H1 (cell line): Measurements from ENCODE around the gene SPTLC3. TPM values are rescaled to one million over a fixed set of nuclear protein-coding genes. Genes with fewer than 3 reads are reported as not detected.

Source experiments
- CTCF ChIA-PET: fragments of 300-600 bp; sonication (Branson Sonifier 250); formaldehyde crosslinking; loops from one replicate; lab custom pipeline; 2021; ENCODE audit not compliant: partially characterized antibody; lab: Charles Lee
- POLR2A ChIA-PET: fragments of 300-600 bp; sonication (Branson Sonifier 250); formaldehyde crosslinking; loops from one replicate; lab custom pipeline; 2021; ENCODE audit warnings: inconsistent platforms; ENCODE audit not compliant: partially characterized antibody; lab: Charles Lee
- DNase-seq, 2 experiments: peaks; one replicate each; pipeline versions ENCODE4 v3.0.0 to v3.0.0-alpha.2; 2010 to 2022; ENCODE audit warnings: low spot score in 2 of 2, low read depth in 1 of 2, mixed read lengths in 1 of 2
- FAIRE-seq: peaks from 2 replicates; lab custom pipeline; 2011; peaks lifted over from hg19 to GRCh38; lab: Jason Lieb, UNC
- H2AFZ ChIP-seq: 2 replicates; pipeline ENCODE4 v1.8.1; 2012; ENCODE audit warnings: low read length, inconsistent platforms
- H2AK5ac ChIP-seq: 2 replicates; pipeline ENCODE4 v1.6.1; 2013; ENCODE audit warnings: low read depth, low read length
- H2BK120ac ChIP-seq: replicated peaks from 2 replicates; pipeline ENCODE3; 2013; ENCODE audit warnings: low read depth, low read length, inconsistent platforms
- H2BK12ac ChIP-seq: 2 replicates; pipeline ENCODE4 v1.6.1; 2013; ENCODE audit warnings: low read depth, low read length
- H2BK15ac ChIP-seq: 2 replicates; pipeline ENCODE4 v1.6.1; 2013; ENCODE audit warnings: low read length
- H2BK20ac ChIP-seq: 2 replicates; pipeline ENCODE4 v1.6.1; 2013; ENCODE audit warnings: low read length
- H2BK5ac ChIP-seq: 2 replicates; pipeline ENCODE4 v1.6.1; 2013; ENCODE audit warnings: low read depth, low read length
- H3K14ac ChIP-seq: 2 replicates; pipeline ENCODE4 v1.6.1; 2013; ENCODE audit warnings: inconsistent platforms; ENCODE audit not compliant: insufficient read length
- H3K18ac ChIP-seq: 2 replicates; pipeline ENCODE4 v1.6.1; 2013; ENCODE audit warnings: low read length; ENCODE audit errors: extremely low read depth
- H3K23ac ChIP-seq: 2 replicates; pipeline ENCODE4 v1.6.1; 2013; ENCODE audit warnings: inconsistent platforms; ENCODE audit not compliant: insufficient read length
- H3K23me2 ChIP-seq: 2 replicates; pipeline ENCODE4 v1.6.1; 2013; ENCODE audit warnings: low read depth, low read length
- H3K27ac ChIP-seq: 2 replicates; pipeline ENCODE4 v1.6.1; 2011; ENCODE audit warnings: low read depth, low read length, inconsistent platforms
- H3K27me3 ChIP-seq, 4 experiments: replicated peaks in 1 of 4; 1 replicate in 1 of 4; 2 replicates in 3 of 4; pipeline versions ENCODE4 v1.6.1 to v1.8.1; 2011 to 2013; ENCODE audit warnings: low read length in 3 of 4, mild to moderate bottlenecking in 3 of 4, inconsistent platforms in 2 of 4, mixed read lengths in 2 of 4, moderate library complexity in 1 of 4; ENCODE audit not compliant: control insufficient read depth in 3 of 4, insufficient read depth in 3 of 4; ENCODE audit errors: extremely low read depth in 1 of 4
- H3K36me3 ChIP-seq, 4 experiments: 2 replicates each; pipeline versions ENCODE4 v1.6.1 to v1.8.1; 2011 to 2013; ENCODE audit warnings: mild to moderate bottlenecking in 4 of 4, low read length in 3 of 4, moderate library complexity in 2 of 4, control low read depth in 1 of 4, inconsistent platforms in 1 of 4; ENCODE audit not compliant: insufficient read depth in 4 of 4, control insufficient read depth in 2 of 4
- H3K4ac ChIP-seq: replicated peaks from 2 replicates; pipeline ENCODE3; 2013; ENCODE audit warnings: low read length, low read depth, mixed read lengths, inconsistent platforms; ENCODE audit not compliant: insufficient read length
- H3K4me1 ChIP-seq, 4 experiments: replicated peaks in 1 of 4; 1 replicate in 1 of 4; 2 replicates in 3 of 4; pipeline versions ENCODE4 v1.6.1 to v1.8.1; 2011 to 2013; ENCODE audit warnings: low read length in 3 of 4, inconsistent platforms in 2 of 4, mixed read lengths in 1 of 4; ENCODE audit not compliant: insufficient read depth in 4 of 4, control insufficient read depth in 3 of 4
- H3K4me2 ChIP-seq, 2 experiments: 2 replicates each; pipeline versions ENCODE4 v1.6.1 to v1.8.1; 2011 to 2013; ENCODE audit warnings: low read depth in 2 of 2, low read length in 2 of 2, control low read depth in 1 of 2, inconsistent platforms in 1 of 2, mild to moderate bottlenecking in 1 of 2; ENCODE audit not compliant: insufficient read depth in 1 of 2
- H3K4me3 ChIP-seq, 4 experiments: fragments of 200-600, 300-600 bp in 1 of 4; sonication (generic), shearing (Covaris generic), sonication (Bioruptor Twin) in 1 of 4; 2 replicates each; pipeline versions ENCODE4 v1.5.1 to v1.8.1; 2011 to 2016; ENCODE audit warnings: low read length in 4 of 4, low read depth in 3 of 4, control low read depth in 2 of 4, inconsistent platforms in 2 of 4, mild to moderate bottlenecking in 2 of 4, mixed read lengths in 1 of 4, moderate library complexity in 1 of 4; ENCODE audit not compliant: insufficient read depth in 2 of 4; ENCODE audit errors: extremely low read depth in 1 of 4
- H3K56ac ChIP-seq: replicated peaks from 2 replicates; pipeline ENCODE3; 2013; ENCODE audit warnings: low read depth, mild to moderate bottlenecking, mixed read lengths, low read length, inconsistent platforms; ENCODE audit not compliant: insufficient read length
- H3K79me1 ChIP-seq: 2 replicates; pipeline ENCODE4 v1.6.1; 2013; ENCODE audit warnings: low read depth, low read length, control low read depth
- H3K79me2 ChIP-seq, 2 experiments: 2 replicates each; pipeline versions ENCODE4 v1.6.1 to v1.8.1; 2012 to 2013; ENCODE audit warnings: low read length in 2 of 2, mild to moderate bottlenecking in 2 of 2, inconsistent platforms in 1 of 2; ENCODE audit not compliant: insufficient read depth in 2 of 2, control insufficient read depth in 1 of 2
- H3K9ac ChIP-seq, 4 experiments: replicated peaks in 1 of 4; 1 replicate in 1 of 4; 2 replicates in 3 of 4; pipeline versions ENCODE4 v1.6.1 to v1.8.1; 2011 to 2013; ENCODE audit warnings: low read depth in 3 of 4, low read length in 3 of 4, control low read depth in 2 of 4, mild to moderate bottlenecking in 2 of 4, moderate library complexity in 2 of 4, inconsistent platforms in 1 of 4; ENCODE audit errors: extremely low read depth in 1 of 4
- H3K9me3 ChIP-seq, 2 experiments: 2 replicates each; pipeline versions ENCODE4 v1.6.1 to v1.8.1; 2012 to 2013; ENCODE audit warnings: mild to moderate bottlenecking in 2 of 2, moderate library complexity in 2 of 2, control low read depth in 1 of 2, inconsistent platforms in 1 of 2, low read depth in 1 of 2, low read length in 1 of 2, mixed read lengths in 1 of 2; ENCODE audit not compliant: insufficient read depth in 2 of 2
- H4K20me1 ChIP-seq, 2 experiments: replicated peaks in 1 of 2; 2 replicates each; pipeline versions ENCODE3 to v1.8.1; 2011 to 2013; ENCODE audit warnings: inconsistent platforms in 2 of 2, low read length in 2 of 2, mild to moderate bottlenecking in 1 of 2; ENCODE audit not compliant: insufficient read depth in 2 of 2, control insufficient read depth in 1 of 2
- H4K5ac ChIP-seq: 2 replicates; pipeline ENCODE4 v1.6.1; 2013; ENCODE audit warnings: low read length, low read depth, mixed read lengths, inconsistent platforms; ENCODE audit not compliant: insufficient read length
- H4K8ac ChIP-seq: 2 replicates; pipeline ENCODE4 v1.8.0; 2013; ENCODE audit warnings: mild to moderate bottlenecking, moderate library complexity, low read length, inconsistent platforms; ENCODE audit not compliant: insufficient read depth; ENCODE audit errors: extremely low read depth
- H4K91ac ChIP-seq: replicated peaks from 2 replicates; pipeline ENCODE3; 2013; ENCODE audit warnings: low read length, mixed read lengths, inconsistent platforms; ENCODE audit not compliant: insufficient read length
- ASH2L ChIP-seq: fragments of 200-600, 300-600 bp; sonication (generic); IDR thresholded peaks from one replicate; pipeline ENCODE4 v1.7.1; 2017; ENCODE audit warnings: low read length
- CHD2 ChIP-seq: IDR thresholded peaks from 2 replicates; pipeline ENCODE4 v1.6.1; 2012; ENCODE audit warnings: low read length, improper control_type of control experiment
- TBP ChIP-seq: IDR thresholded peaks from 2 replicates; pipeline ENCODE4 v1.6.1; 2011; ENCODE audit warnings: low read depth, low read length, improper control_type of control experiment
- TCF12 ChIP-seq: IDR thresholded peaks from 2 replicates; pipeline ENCODE4 v1.6.1; 2011; ENCODE audit warnings: low read depth, mild to moderate bottlenecking, low read length
- WGBS, 2 experiments: shearing (Covaris generic) in 1 of 2; methylation state at CpG; one replicate each; pipeline versions ENCODE4 v1.1.6 to v1.1.7; 2013 to 2015; ENCODE audit warnings: low lambda C conversion rate in 2 of 2, mixed read lengths in 2 of 2, inconsistent platforms in 1 of 2, low coverage in 1 of 2, missing lambda C conversion rate in 1 of 2; ENCODE audit not compliant: insufficient replicate concordance in 2 of 2, insufficient coverage in 1 of 2, insufficient read length in 1 of 2; ENCODE audit errors: extremely low coverage in 1 of 2, missing lambda C conversion rate in 1 of 2; 5-methylcytosine and 5-hydroxymethylcytosine counted together
- polyA plus RNA-seq, 7 experiments: library from polyadenylated mRNA; depleted of rRNA in 3 of 7; stranded (reverse) in 5 of 7; unstranded in 2 of 7; fragments of >200 nt in 5 of 7; fragments of 200-250 nt in 2 of 7; gene quantifications; 1 replicate in 5 of 7; 2 replicates in 1 of 7; 4 replicates in 1 of 7; pipeline versions ENCODE4 v1.2.1 to v1.2.3, GENCODE V29; 2011 to 2013; ENCODE audit warnings: missing spikeins in 2 of 7, mixed read lengths in 2 of 7
- total RNA-seq: library from RNA; stranded (reverse); fragmentation: NEBNext Ultra II Directional; extraction: Animal tissue kit (Norgen Biotek cat#: 25700); gene quantifications from 2 replicates; pipeline ENCODE4 v1.2.1, GENCODE V29; 2021

Gene SPTLC3
- total and polyA plus RNA-seq, 2 of the 8 experiments (the other 6 are each of a cell fraction or from before 2014, with no cell fraction given): 0.23 to 0.82 TPM

DNA sequence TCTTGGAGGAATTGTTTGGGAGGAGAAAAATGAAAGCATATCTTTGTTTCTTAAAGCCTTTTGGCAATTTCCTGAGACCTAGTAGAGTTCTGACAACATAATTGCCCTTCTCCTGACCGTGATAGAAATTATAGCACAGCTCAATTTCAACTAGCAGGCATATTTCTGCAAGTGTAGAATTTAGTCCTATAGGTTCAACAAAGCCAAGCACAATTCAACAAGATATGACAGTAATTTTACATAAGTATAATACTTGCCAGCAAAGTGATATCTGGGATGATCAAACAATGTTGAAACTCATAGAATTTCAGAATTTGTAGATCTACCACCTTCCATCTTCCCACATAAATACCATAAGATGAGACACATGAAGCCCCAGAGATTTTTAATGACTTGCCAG, 73.1 kb downstream of the SPTLC3 start:
- CTCF ChIA-PET: no interaction called here
- H3K14ac ChIP-seq: no peak overlapping the region

More for the DNA sequence above, 73.1 kb downstream of the SPTLC3 start:
- Histone ChIP-seq H3K4me1 (no peaks in the 10 kb centered on the region), H3K79me1 (no peaks in the 10 kb centered on the region), H2BK20ac (no peak overlapping the region), H3K27ac (no peak overlapping the region), H4K8ac (no peak overlapping the region), H3K27me3 (no peaks in the 10 kb centered on the region), H2AK5ac (no peak overlapping the region), H3K79me2 (no peaks in the 10 kb centered on the region), H3K4me2 (no peak overlapping the region), H3K18ac (no peak overlapping the region), H2BK12ac (no peak overlapping the region), H4K20me1 (no peaks in the 10 kb centered on the region), H3K4me3 (no peak overlapping the region), H2AFZ (no peak overlapping the region), H3K9ac (no peak overlapping the region), H2BK120ac (no peak overlapping the region), H3K36me3 (no peaks in the 10 kb centered on the region), H3K23me2 (no peaks in the 10 kb centered on the region), H4K91ac (no peak overlapping the region), H2BK15ac (no peak overlapping the region), H3K9me3 (no peaks in the 10 kb centered on the region), H3K4ac (no peak overlapping the region), H3K56ac (no peak overlapping the region), H2BK5ac (no peak overlapping the region), H4K5ac (no peak overlapping the region), H3K23ac (no peak overlapping the region)
- FAIRE-seq (no peak), DNase-seq (no peak)
- 79% methylated on average over 1 of the region's 1 CpG; no CpG with 5 or more reads in 1 of the 2 experiments for WGBS, 2 experiments
- TF ChIP-seq CHD2 (no peak), TBP (no peak), ASH2L (no peak), TCF12 (no peak)
- POLR2A ChIA-PET: no interaction called here
